ENCODE measurements around the gene SEC11A.
A peak's percentile ranks its signal among the peaks of the same experiment; 100 is the strongest.
"Not testable (repeated sequence)": the region's sequence is repeated elsewhere in the genome, so short reads cannot be mapped to it uniquely, and the experiment has no call there.

Gene SEC11A

GRCh38 chr15:84669726-84670125 is 46.2 kb downstream of the SEC11A start:
- DNase-seq = no peak

GRCh38 chr15:84668221-84668982 is 47.5 kb downstream of the SEC11A start:
- DNase-seq = no peak

- DNase-seq = no peak
These were observed 49.6 kb downstream of the SEC11A start for GRCh38 chr15:84666373-84666772.

GRCh38 chr15:84661001-84661400 is 54.9 kb downstream of the SEC11A start:
- DNase-seq = no peak

GRCh38 chr15:84659904-84660781 is 55.8 kb downstream of the SEC11A start:
- DNase-seq = no peak

- no peak for DNase-seq
These were observed 57.0 kb downstream of the SEC11A start for GRCh38 chr15:84658788-84659411.

- peak; percentile 45 for DNase-seq
These were observed 57.7 kb downstream of the SEC11A start, which contains the start of gene NMB for GRCh38 chr15:84658080-84658787. NMB (minus strand) TSS chr15:84658199; CDS start chr15:84658152, 47 bp downstream.

GRCh38 chr15:84657748-84658079 is 58.2 kb downstream of the SEC11A start:
- no peak for DNase-seq

GRCh38 chr15:84656972-84657371 is 59.0 kb downstream of the SEC11A start:
- DNase-seq = no peak

- DNase-seq = peak; percentile 76
These were observed 61.1 kb downstream of the SEC11A start for GRCh38 chr15:84654689-84655453.

- peak; percentile 82 for DNase-seq
These were observed 61.8 kb downstream of the SEC11A start, which contains the start of gene WDR73 for GRCh38 chr15:84653910-84654688. WDR73 (minus strand) TSS chr15:84654283; CDS start chr15:84654274, 9 bp downstream.

GRCh38 chr15:84653584-84653909 is 62.4 kb downstream of the SEC11A start:
- DNase-seq = no peak

- DNase-seq = no peak
These were observed 66.2 kb downstream of the SEC11A start for GRCh38 chr15:84649706-84650105.

GRCh38 chr15:84648539-84648938 is 67.4 kb downstream of the SEC11A start:
- DNase-seq = no peak

GRCh38 chr15:84647726-84648125 is 68.2 kb downstream of the SEC11A start:
- DNase-seq = no peak

GRCh38 chr15:84645997-84646396 is 69.9 kb downstream of the SEC11A start:
- no peak for DNase-seq

- DNase-seq = no peak
These were observed 70.4 kb downstream of the SEC11A start for GRCh38 chr15:84645496-84645895.

GRCh38 chr15:84643838-84644237 is 72.1 kb downstream of the SEC11A start:
- no peak for DNase-seq

GRCh38 chr15:84642640-84643039 is 73.3 kb downstream of the SEC11A start:
- DNase-seq = not testable (repeated sequence)

GRCh38 chr15:84641871-84642270 is 74.1 kb downstream of the SEC11A start:
- not testable (repeated sequence) for DNase-seq

- DNase-seq = no peak
These were observed 77.8 kb downstream of the SEC11A start for GRCh38 chr15:84638103-84638502.

Data from NCI-H1694 (cell line).